GM19395 (cell line): Measurements from ENCODE around the gene DLL3.
A peak's percentile ranks its signal among the peaks of the same experiment; 100 is the strongest.

ENCODE experiments used
- ATAC-seq: cut with Tn5 transposase; IDR thresholded peaks from one replicate; pipeline ENCODE4 v1.9.1; 2021; ENCODE audit warnings: mild to moderate bottlenecking, moderate library complexity; ENCODE audit not compliant: unreplicated experiment

The DLL3 gene

GRCh38 chr19:39515551-39516191 lies 16.9 kb downstream of the DLL3 start:
- ATAC-seq = no peak

- no peak for ATAC-seq
Observed at GRCh38 chr19:39516270-39516669, 17.5 kb downstream of the DLL3 start.

- ATAC-seq = no peak
Observed at GRCh38 chr19:39517432-39517831, 18.7 kb downstream of the DLL3 start.

- no peak for ATAC-seq
Observed at GRCh38 chr19:39518458-39518857, 19.7 kb downstream of the DLL3 start.

- no peak for ATAC-seq
Observed at GRCh38 chr19:39518975-39519374, 20.2 kb downstream of the DLL3 start.

GRCh38 chr19:39520541-39521484 lies 22.1 kb downstream of the DLL3 start:
- ATAC-seq = no peak

GRCh38 chr19:39524495-39524894 lies 25.7 kb downstream of the DLL3 start:
- ATAC-seq = no peak

GRCh38 chr19:39525205-39525604 lies 26.5 kb downstream of the DLL3 start:
- no peak for ATAC-seq

GRCh38 chr19:39531834-39532232 lies 33.1 kb downstream of the DLL3 start:
- no peak for ATAC-seq

GRCh38 chr19:39532233-39533002 lies 33.7 kb downstream of the DLL3 start, which contains the start of gene EID2B:
EID2B (minus strand) TSS chr19:39532852; CDS start chr19:39532802, 50 bp downstream.
- peak; percentile 83 for ATAC-seq

GRCh38 chr19:39533003-39533512 lies 34.3 kb downstream of the DLL3 start:
- ATAC-seq = peak; percentile 13

- ATAC-seq = no peak
Observed at GRCh38 chr19:39533791-39534190, 35.0 kb downstream of the DLL3 start.

GRCh38 chr19:39539165-39539517 lies 40.4 kb downstream of the DLL3 start:
- no peak for ATAC-seq

- peak; percentile 86 for ATAC-seq
Observed at GRCh38 chr19:39539518-39540332, 41.0 kb downstream of the DLL3 start, which contains the start of gene EID2. EID2 (minus strand) TSS chr19:39540161; CDS start chr19:39540079, 82 bp downstream.

GRCh38 chr19:39540333-39540673 lies 41.6 kb downstream of the DLL3 start:
- ATAC-seq = no peak

GRCh38 chr19:39542206-39542605 lies 43.5 kb downstream of the DLL3 start:
- no peak for ATAC-seq

GRCh38 chr19:39543477-39543857 lies 44.7 kb downstream of the DLL3 start:
- ATAC-seq = no peak

GRCh38 chr19:39544226-39544903 lies 45.6 kb downstream of the DLL3 start:
- ATAC-seq = no peak

- ATAC-seq = no peak
Observed at GRCh38 chr19:39544911-39545310, 46.2 kb downstream of the DLL3 start.

GRCh38 chr19:39546599-39546998 lies 47.9 kb downstream of the DLL3 start:
- ATAC-seq = no peak
